Measurements from ENCODE around the gene TMEM131L. TPM values are rescaled to one million over a fixed set of nuclear protein-coding genes. Genes with fewer than 3 reads are reported as not detected.
A peak's percentile ranks its signal among the peaks of the same experiment; 100 is the strongest.

TMEM131L gene
- total RNA-seq, 2 donors from 2014 or later = 22.2 to 25.6 TPM

- no peaks in the 10 kb centered on the region for H3K27me3 ChIP-seq (replicated peaks; ENCODE audit: insufficient read depth)
- ATAC-seq (ENCODE audit: insufficient number of reproducible peaks, low FRiP score, low read depth) = no peak
- no peak for DNase-seq (ENCODE audit: low spot score)
- H3K27ac ChIP-seq = no peak overlapping the region
- no peak for TF ChIP-seq CTCF (IDR thresholded peaks at IDR 0.05)
- H3K9me3 ChIP-seq = no peaks in the 10 kb centered on the region
- no peak overlapping the region for H3K4me3 ChIP-seq
- H3K36me3 ChIP-seq = peaks cover 20% of the 10 kb centered on the region
- H3K4me1 ChIP-seq (ENCODE audit: control insufficient read depth in 1 of 2, low read depth in 2 of 2) = peaks cover 7 to 12% of the 10 kb centered on the region in 2 donors
Measured at GRCh38 chr4:153592064-153592463, 125.9 kb downstream of the TMEM131L start.

- TF ChIP-seq CTCF (IDR thresholded peaks at IDR 0.05) = no peak
- Histone ChIP-seq H3K4me3 (no peak overlapping the region), H3K36me3 (peaks cover 20% of the 10 kb centered on the region), H3K27me3 (replicated peaks; ENCODE audit: insufficient read depth) (no peaks in the 10 kb centered on the region), H3K4me1 (ENCODE audit: control insufficient read depth in 1 of 2, low read depth in 2 of 2) (peaks cover 7 to 12% of the 10 kb centered on the region in 2 donors), H3K9me3 (no peaks in the 10 kb centered on the region), H3K27ac (peak overlapping the region in 1 of 2 donors; percentile 46)
- no peak for ATAC-seq (ENCODE audit: insufficient number of reproducible peaks, low FRiP score, low read depth)
- no peak for DNase-seq (ENCODE audit: low spot score)
Measured at GRCh38 chr4:153593161-153593560, 127.0 kb downstream of the TMEM131L start.

GRCh38 chr4:153594210-153594609 lies 128.1 kb downstream of the TMEM131L start:
- ATAC-seq (ENCODE audit: insufficient number of reproducible peaks, low FRiP score, low read depth) (no peak), DNase-seq (ENCODE audit: low spot score) (no peak)
- Histone ChIP-seq H3K36me3 (peaks cover 19% of the 10 kb centered on the region), H3K4me1 (ENCODE audit: control insufficient read depth in 1 of 2, low read depth in 2 of 2) (peaks cover 7 to 12% of the 10 kb centered on the region in 2 donors), H3K27ac (peak overlapping the region in 1 of 2 donors; percentile 46), H3K4me3 (no peak overlapping the region), H3K27me3 (replicated peaks; ENCODE audit: insufficient read depth) (no peaks in the 10 kb centered on the region), H3K9me3 (no peaks in the 10 kb centered on the region)
- TF ChIP-seq CTCF (IDR thresholded peaks at IDR 0.05) = no peak

GRCh38 chr4:153595894-153596601 lies 129.9 kb downstream of the TMEM131L start:
- no peak for TF ChIP-seq CTCF (IDR thresholded peaks at IDR 0.05)
- H3K27ac ChIP-seq = no peak overlapping the region
- DNase-seq (ENCODE audit: low spot score) (no peak), ATAC-seq (ENCODE audit: insufficient number of reproducible peaks, low FRiP score, low read depth) (no peak)
- no peaks in the 10 kb centered on the region for H3K9me3 ChIP-seq
- no peak overlapping the region for H3K4me3 ChIP-seq
- H3K4me1 ChIP-seq (ENCODE audit: control insufficient read depth in 1 of 2, low read depth in 2 of 2) = peaks cover 15 to 22% of the 10 kb centered on the region in 2 donors
- peaks cover 15% of the 10 kb centered on the region for H3K36me3 ChIP-seq
- no peaks in the 10 kb centered on the region for H3K27me3 ChIP-seq (replicated peaks; ENCODE audit: insufficient read depth)

GRCh38 chr4:153602758-153603157 lies 136.6 kb downstream of the TMEM131L start:
- Histone ChIP-seq H3K36me3 (peaks cover 26% of the 10 kb centered on the region), H3K9me3 (no peaks in the 10 kb centered on the region), H3K27ac (no peak overlapping the region), H3K27me3 (replicated peaks; ENCODE audit: insufficient read depth) (no peaks in the 10 kb centered on the region), H3K4me3 (no peak overlapping the region), H3K4me1 (ENCODE audit: control insufficient read depth in 1 of 2, low read depth in 2 of 2) (peaks cover 7 to 18% of the 10 kb centered on the region in 2 donors)
- DNase-seq (ENCODE audit: low spot score) (no peak), ATAC-seq (ENCODE audit: insufficient number of reproducible peaks, low FRiP score, low read depth) (no peak)
- TF ChIP-seq CTCF (IDR thresholded peaks at IDR 0.05) = no peak

All from thoracic aorta (tissue), 2 donors.